ENCODE data around the gene KIF5A. TPM values are rescaled to one million over a fixed set of nuclear protein-coding genes. Genes with fewer than 3 reads are reported as not detected.

Gene KIF5A
- total RNA-seq, 2 experiments from 2014 or later = 1.2 to 1.3 TPM

GRCh38 chr12:57623385-57623784 is 73.5 kb downstream of the KIF5A start:
- Mint-ChIP-seq H3K27me3 (peaks cover 87% of the 10 kb centered on the region), H3K36me3 (ENCODE audit: low read depth) (no peaks in the 10 kb centered on the region), H3K9me3 (no peaks in the 10 kb centered on the region), H3K27ac (no peak overlapping the region), H3K4me3 (no peak overlapping the region), H3K4me1 (ENCODE audit: low read depth) (peaks cover 27% of the 10 kb centered on the region)
- DNase-seq = no peak
- POLR2A ChIA-PET = interaction anchor here (1.2 kb wide), 1 partner anchor 40 kb away, joined by 6 read pairs; no protein-coding TSS in a partner anchor
- TF ChIP-seq, protein P1, sequence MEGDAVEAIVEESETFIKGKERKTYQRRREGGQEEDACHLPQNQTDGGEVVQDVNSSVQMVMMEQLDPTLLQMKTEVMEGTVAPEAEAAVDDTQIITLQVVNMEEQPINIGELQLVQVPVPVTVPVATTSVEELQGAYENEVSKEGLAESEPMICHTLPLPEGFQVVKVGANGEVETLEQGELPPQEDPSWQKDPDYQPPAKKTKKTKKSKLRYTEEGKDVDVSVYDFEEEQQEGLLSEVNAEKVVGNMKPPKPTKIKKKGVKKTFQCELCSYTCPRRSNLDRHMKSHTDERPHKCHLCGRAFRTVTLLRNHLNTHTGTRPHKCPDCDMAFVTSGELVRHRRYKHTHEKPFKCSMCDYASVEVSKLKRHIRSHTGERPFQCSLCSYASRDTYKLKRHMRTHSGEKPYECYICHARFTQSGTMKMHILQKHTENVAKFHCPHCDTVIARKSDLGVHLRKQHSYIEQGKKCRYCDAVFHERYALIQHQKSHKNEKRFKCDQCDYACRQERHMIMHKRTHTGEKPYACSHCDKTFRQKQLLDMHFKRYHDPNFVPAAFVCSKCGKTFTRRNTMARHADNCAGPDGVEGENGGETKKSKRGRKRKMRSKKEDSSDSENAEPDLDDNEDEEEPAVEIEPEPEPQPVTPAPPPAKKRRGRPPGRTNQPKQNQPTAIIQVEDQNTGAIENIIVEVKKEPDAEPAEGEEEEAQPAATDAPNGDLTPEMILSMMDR (IDR thresholded peaks at IDR 0.05) = no peak
- no peak for ATAC-seq
- CTCF ChIA-PET = interaction anchor here (7.3 kb wide), 1 partner anchor 40 kb away, joined by 124 read pairs; no protein-coding TSS in a partner anchor
- intact Hi-C loops (cut with micrococcal nuclease) = loop anchor here (2.0 kb wide), 1 partner anchor 41 kb away; no protein-coding TSS in a partner anchor

- ChIA-PET POLR2A (no interaction called here), CTCF (interaction anchor here (7.3 kb wide), 1 partner anchor 41 kb away, joined by 124 read pairs; no protein-coding TSS in a partner anchor)
- no peaks in the 10 kb centered on the region for H3K9me3 Mint-ChIP-seq
- no peak for ATAC-seq
- peaks cover 27% of the 10 kb centered on the region for H3K4me1 Mint-ChIP-seq (ENCODE audit: low read depth)
- DNase-seq = no peak
- peaks cover 89% of the 10 kb centered on the region for H3K27me3 Mint-ChIP-seq
- H3K36me3 Mint-ChIP-seq (ENCODE audit: low read depth) = no peaks in the 10 kb centered on the region
- TF ChIP-seq, protein P1 (IDR thresholded peaks at IDR 0.05) = no peak
- intact Hi-C loops (cut with micrococcal nuclease) = loop anchor here (2.0 kb wide), 1 partner anchor 41 kb away; no protein-coding TSS in a partner anchor
- H3K4me3 Mint-ChIP-seq = no peak overlapping the region
- H3K27ac Mint-ChIP-seq = no peak overlapping the region
Measured at GRCh38 chr12:57623811-57624390, 74.1 kb downstream of the KIF5A start.

DNA sequence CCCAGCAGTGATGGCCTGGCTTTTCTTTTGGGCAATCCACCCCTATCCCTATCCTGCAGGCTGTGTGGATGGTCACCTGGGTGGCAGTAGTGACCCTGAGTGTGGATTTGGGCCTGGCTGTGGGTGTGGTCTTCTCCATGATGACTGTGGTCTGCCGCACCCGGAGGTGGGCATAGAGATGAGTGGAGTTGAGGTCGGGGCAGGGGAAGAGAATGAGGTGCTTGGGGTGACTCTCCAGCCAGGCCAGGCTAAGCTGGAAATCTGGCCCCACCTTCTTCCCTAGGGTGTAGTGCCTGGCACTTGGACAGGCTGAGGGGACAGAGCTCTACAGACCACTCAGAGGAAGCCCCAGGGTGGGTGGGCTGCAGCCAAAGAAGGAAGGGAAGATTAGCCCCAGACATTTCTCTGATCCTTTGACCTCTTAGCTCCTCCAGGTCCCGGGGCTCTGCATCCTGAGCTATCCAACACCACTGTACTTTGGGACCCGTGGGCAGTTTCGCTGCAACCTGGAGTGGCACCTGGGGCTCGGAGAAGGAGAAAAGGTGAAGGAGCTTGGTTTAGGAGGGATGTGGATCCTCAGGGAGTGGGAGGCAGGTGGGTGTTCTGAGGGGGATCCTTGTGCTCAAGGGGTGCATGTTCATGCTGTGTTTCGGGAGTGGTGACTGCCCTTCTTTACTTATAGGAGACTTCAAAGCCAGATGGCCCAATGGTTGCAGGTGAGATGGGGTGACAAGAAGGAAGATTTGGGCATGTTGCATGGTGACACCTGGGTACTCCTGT is 74.8 kb downstream of the KIF5A start:
- Mint-ChIP-seq H3K27ac (no peak overlapping the region), H3K27me3 (peaks cover 90% of the 10 kb centered on the region), H3K9me3 (no peaks in the 10 kb centered on the region), H3K36me3 (ENCODE audit: low read depth) (no peaks in the 10 kb centered on the region), H3K4me1 (ENCODE audit: low read depth) (peaks cover 27% of the 10 kb centered on the region), H3K4me3 (no peak overlapping the region)
- DNase-seq = no peak
- CTCF ChIA-PET = interaction anchor here (7.3 kb wide), 1 partner anchor 42 kb away, joined by 124 read pairs; no protein-coding TSS in a partner anchor
- intact Hi-C loops (cut with micrococcal nuclease) = loop anchor here (5.0 kb wide), 1 partner anchor 68 kb away; the partner anchor contains the start of gene OS9
- no peak for ATAC-seq
- TF ChIP-seq, protein P1 (IDR thresholded peaks at IDR 0.05) = no peak
- POLR2A ChIA-PET = interaction anchor here (1.0 kb wide), 2 partner anchors 9 to 41 kb away, joined by 3 to 4 read pairs; no protein-coding TSS in a partner anchor

DNA sequence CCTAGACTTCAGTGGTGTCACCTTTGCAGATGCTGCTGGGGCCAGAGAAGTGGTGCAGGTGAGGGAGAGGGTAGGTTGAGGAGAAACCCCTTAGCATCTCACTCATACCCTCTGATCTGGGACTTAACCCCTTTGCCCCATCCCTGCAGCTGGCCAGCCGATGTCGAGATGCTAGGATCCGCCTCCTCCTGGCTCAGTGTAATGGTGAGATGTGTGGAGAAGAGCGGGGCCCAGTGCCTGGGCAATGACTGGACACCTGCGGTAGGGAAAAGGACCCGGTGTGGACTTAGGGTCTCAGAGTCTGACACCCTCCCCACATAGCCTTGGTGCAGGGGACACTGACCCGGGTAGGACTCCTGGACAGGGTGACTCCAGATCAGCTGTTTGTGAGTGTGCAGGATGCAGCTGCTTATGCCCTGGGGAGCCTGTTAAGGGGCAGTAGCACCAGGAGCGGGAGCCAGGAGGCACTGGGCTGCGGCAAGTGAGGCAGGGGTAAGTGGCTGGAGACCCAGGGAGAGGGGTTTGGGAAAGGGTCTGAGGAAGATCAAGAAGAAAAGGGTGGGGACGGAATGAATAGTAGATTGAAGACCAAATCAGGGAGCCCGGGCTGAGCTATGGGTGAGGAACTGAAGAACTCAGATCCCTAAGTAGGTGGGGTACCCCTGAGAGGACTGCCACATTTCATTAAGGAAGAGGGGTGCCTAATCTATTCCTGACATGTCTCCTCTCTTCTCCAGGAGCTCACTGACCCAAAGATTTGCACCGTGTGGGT is 75.6 kb downstream of the KIF5A start:
- TF ChIP-seq, protein P1 (IDR thresholded peaks at IDR 0.05) = no peak
- ChIA-PET POLR2A (interaction anchor here (0.8 to 1.0 kb wide), 3 partner anchors 9 to 42 kb away, joined by 3 to 4 read pairs (median 3); no protein-coding TSS in a partner anchor), CTCF (interaction anchor here (0.9 to 7.3 kb wide), 2 partner anchors 20 to 43 kb away, joined by 3 to 124 read pairs; no protein-coding TSS in a partner anchor)
- peaks cover 24% of the 10 kb centered on the region for H3K4me1 Mint-ChIP-seq (ENCODE audit: low read depth)
- no peaks in the 10 kb centered on the region for H3K36me3 Mint-ChIP-seq (ENCODE audit: low read depth)
- H3K9me3 Mint-ChIP-seq = no peaks in the 10 kb centered on the region
- no peak for DNase-seq
- H3K4me3 Mint-ChIP-seq = no peak overlapping the region
- peaks cover 90% of the 10 kb centered on the region for H3K27me3 Mint-ChIP-seq
- intact Hi-C loops (cut with micrococcal nuclease) = loop anchor here (1.0 to 5.0 kb wide), 2 partner anchors 35 to 67 kb away; partner anchors contain the start of gene OS9
- no peak overlapping the region for H3K27ac Mint-ChIP-seq
- no peak for ATAC-seq

Measured in activated CD8-positive, alpha-beta T cell treated with anti-CD3 and anti-CD28 coated beads for 36 hours (primary cell).